Common myeloid progenitor, CD34-positive (primary cell): ENCODE measurements around the gene FRMD8.

Source experiments
- CTCF ChIA-PET: fragments of 350-600 bp; sonication (Branson Sonifier 250); formaldehyde crosslinking; loops from one replicate; lab custom pipeline; 2021; ENCODE audit warnings: antibody characterized with exemption; lab: Charles Lee
- POLR2A ChIA-PET: fragments of 350-600 bp; sonication (Branson Sonifier 250); formaldehyde crosslinking; loops from one replicate; lab custom pipeline; 2021; ENCODE audit warnings: antibody characterized with exemption; lab: Charles Lee
- DNase-seq, 3 donors: peaks; one replicate each; pipeline versions ENCODE4 v3.0.0 to v3.0.0-alpha.2; 2013
- H3K27ac ChIP-seq, 2 experiments: 1 replicate in 1 of 2; 2 replicates in 1 of 2; pipeline ENCODE4 v1.7.0; 2013; ENCODE audit warnings: inconsistent platforms in 2 of 2, low read length in 2 of 2, mild to moderate bottlenecking in 2 of 2, low read depth in 1 of 2, moderate library complexity in 1 of 2; ENCODE audit not compliant: severe bottlenecking in 2 of 2, insufficient read depth in 1 of 2, poor library complexity in 1 of 2
- H3K27me3 ChIP-seq, 5 experiments: replicated peaks in 2 of 5; 1 replicate in 3 of 5; 2 replicates in 2 of 5; pipeline versions ENCODE4 v1.6.1 to v1.7.0; 2013; ENCODE audit warnings: low read length in 4 of 5, mild to moderate bottlenecking in 2 of 5, moderate library complexity in 2 of 5, inconsistent platforms in 1 of 5; ENCODE audit not compliant: insufficient read depth in 5 of 5, control insufficient read depth in 4 of 5
- H3K36me3 ChIP-seq, 4 experiments: 1 replicate in 2 of 4; 2 replicates in 2 of 4; pipeline versions ENCODE4 v1.6.1 to v1.7.0; 2013; ENCODE audit warnings: low read length in 3 of 4, control low read depth in 1 of 4, mild to moderate bottlenecking in 1 of 4; ENCODE audit not compliant: control insufficient read depth in 4 of 4, insufficient read depth in 4 of 4
- H3K4me1 ChIP-seq, 4 experiments: 1 replicate in 3 of 4; 2 replicates in 1 of 4; pipeline versions ENCODE4 v1.6.1 to v1.7.1; 2013; ENCODE audit warnings: low read length in 3 of 4, mild to moderate bottlenecking in 3 of 4, control low read depth in 1 of 4, inconsistent platforms in 1 of 4, moderate library complexity in 1 of 4; ENCODE audit not compliant: control insufficient read depth in 4 of 4, insufficient read depth in 4 of 4; ENCODE audit errors: control extremely low read depth in 1 of 4
- H3K4me3 ChIP-seq, 7 experiments: 1 replicate in 4 of 7; 2 replicates in 3 of 7; pipeline versions ENCODE4 v1.5.1 to v1.7.0; 2013; ENCODE audit warnings: mild to moderate bottlenecking in 7 of 7, low read length in 6 of 7, moderate library complexity in 6 of 7, inconsistent platforms in 2 of 7, low read depth in 2 of 7, control low read depth in 1 of 7; ENCODE audit not compliant: insufficient read depth in 4 of 7, control insufficient read depth in 1 of 7; ENCODE audit errors: extremely low read depth in 1 of 7
- H3K9me3 ChIP-seq, 5 experiments: 1 replicate in 4 of 5; 2 replicates in 1 of 5; pipeline versions ENCODE4 v1.6.1 to v1.7.1; 2013; ENCODE audit warnings: low read length in 4 of 5, mild to moderate bottlenecking in 2 of 5, inconsistent platforms in 1 of 5, low read depth in 1 of 5, moderate library complexity in 1 of 5; ENCODE audit not compliant: control insufficient read depth in 4 of 5, insufficient read depth in 2 of 5; ENCODE audit errors: control extremely low read depth in 1 of 5
- WGBS: methylation state at CpG from one replicate; pipeline ENCODE4 v1.1.5; 2013; ENCODE audit not compliant: insufficient coverage; 5-methylcytosine and 5-hydroxymethylcytosine counted together

FRMD8 gene

GRCh38 chr11:65382033-65382803, 4.2 kb upstream of the FRMD8 start, which contains the start of gene SLC25A45:
Gene SLC25A45 (minus strand): TSS chr11:65382646. CDS start chr11:65381951, 695 bp downstream.
- ChIA-PET CTCF (interaction anchor here (0.7 to 7.1 kb wide), 7 partner anchors 10 to 127 kb away, joined by 3 to 85 read pairs (median 3); partner anchors contain the start of gene NEAT1), POLR2A (interaction anchor here (0.6 to 5.3 kb wide), 8 partner anchors 34 to 124 kb away, joined by 3 to 51 read pairs (median 6); partner anchors contain the start of genes MALAT1 and NEAT1)
- H3K36me3 ChIP-seq: no peaks in the 10 kb centered on the region
- peak within 1 kb of the TSS; percentile 88 to 93 for H3K27ac ChIP-seq
- no peaks in the 10 kb centered on the region for H3K9me3 ChIP-seq
- no peaks in the 10 kb centered on the region for H3K27me3 ChIP-seq
- H3K4me1 ChIP-seq: peaks cover 2 to 96% (median 87%) of the 10 kb centered on the region in 4 experiments
- 0% methylated on average over 14 of the region's 27 CpGs for WGBS
- H3K4me3 ChIP-seq: peak within 1 kb of the TSS; percentile 39 to 80 (median 62)
- DNase-seq: peak; percentile 95 to 98 (median 97)

GRCh38 chr11:65382804-65383368, 3.6 kb upstream of the FRMD8 start:
- Histone ChIP-seq H3K4me3 (peak overlapping the region; percentile 33 to 80 (median 62)), H3K27me3 (no peaks in the 10 kb centered on the region), H3K27ac (peak overlapping the region; percentile 88 to 93), H3K9me3 (no peaks in the 10 kb centered on the region), H3K36me3 (no peaks in the 10 kb centered on the region), H3K4me1 (peaks cover 3 to 94% (median 85%) of the 10 kb centered on the region in 4 experiments)
- 14% methylated on average over 10 of the region's 12 CpGs for WGBS
- CTCF ChIA-PET: interaction anchor here (0.8 to 7.1 kb wide), 5 partner anchors 11 to 83 kb away, joined by 3 to 85 read pairs (median 3); partner anchors contain the start of gene NEAT1
- DNase-seq: no peak
- POLR2A ChIA-PET: interaction anchor here (1.1 to 5.3 kb wide), 7 partner anchors 34 to 122 kb away, joined by 4 to 51 read pairs (median 6); partner anchors contain the start of genes MALAT1 and NEAT1

GRCh38 chr11:65383778-65384177, 2.7 kb upstream of the FRMD8 start:
- ChIA-PET POLR2A (interaction anchor here (5.3 kb wide), 1 partner anchor 38 kb away, joined by 51 read pairs; the partner anchor contains the start of gene NEAT1), CTCF (interaction anchor here (0.8 to 7.1 kb wide), 3 partner anchors 34 to 82 kb away, joined by 3 to 85 read pairs (median 3); no protein-coding TSS in a partner anchor)
- no peak overlapping the region for H3K4me3 ChIP-seq
- no peaks in the 10 kb centered on the region for H3K27me3 ChIP-seq
- no peak for DNase-seq
- 96% methylated on average over 4 of the region's 6 CpGs for WGBS
- peaks cover 0 to 7% (median 0%) of the 10 kb centered on the region in 4 experiments for H3K36me3 ChIP-seq
- H3K9me3 ChIP-seq: no peaks in the 10 kb centered on the region
- peaks cover 3 to 93% (median 85%) of the 10 kb centered on the region in 4 experiments for H3K4me1 ChIP-seq
- peak overlapping the region in 1 of 2 experiments; percentile 59 for H3K27ac ChIP-seq

GRCh38 chr11:65384301-65384889, 2.0 kb upstream of the FRMD8 start:
- WGBS: 67% methylated on average over 3 of the region's 8 CpGs
- peaks cover 0 to 12% (median 1%) of the 10 kb centered on the region in 4 experiments for H3K36me3 ChIP-seq
- peak overlapping the region in 1 of 7 experiments; percentile 2 for H3K4me3 ChIP-seq
- H3K27me3 ChIP-seq: no peaks in the 10 kb centered on the region
- H3K4me1 ChIP-seq: peaks cover 3 to 93% (median 87%) of the 10 kb centered on the region in 4 experiments
- ChIA-PET POLR2A (interaction anchor here (1.1 to 5.3 kb wide), 2 partner anchors 37 to 43 kb away, joined by 5 to 51 read pairs; partner anchors contain the start of gene NEAT1), CTCF (interaction anchor here (1.0 to 7.1 kb wide), 5 partner anchors 9 to 37 kb away, joined by 3 to 85 read pairs (median 3); no protein-coding TSS in a partner anchor)
- H3K27ac ChIP-seq: peak overlapping the region; percentile 51 to 59
- no peaks in the 10 kb centered on the region for H3K9me3 ChIP-seq
- DNase-seq: peak in 2 of 3 donors; percentile 32 to 38

- 95% methylated on average over 4 of the region's 4 CpGs for WGBS
- Histone ChIP-seq H3K4me3 (no peak overlapping the region), H3K36me3 (peaks cover 0 to 33% (median 21%) of the 10 kb centered on the region in 4 experiments), H3K9me3 (no peaks in the 10 kb centered on the region), H3K4me1 (peaks cover 3 to 61% (median 59%) of the 10 kb centered on the region in 4 experiments), H3K27me3 (no peaks in the 10 kb centered on the region), H3K27ac (peak overlapping the region; percentile 8 to 29)
- ChIA-PET POLR2A (interaction anchor here (1.4 kb wide), 1 partner anchor 26 kb away, joined by 4 read pairs; no protein-coding TSS in a partner anchor), CTCF (interaction anchor here (1.0 to 2.8 kb wide), 8 partner anchors 10 to 118 kb away, joined by 3 to 24 read pairs (median 5); no protein-coding TSS in a partner anchor)
- no peak for DNase-seq
Measured at GRCh38 chr11:65388731-65389130, 2.3 kb downstream of the FRMD8 start.

- H3K4me3 ChIP-seq: no peak overlapping the region
- H3K27ac ChIP-seq: peak overlapping the region; percentile 8 to 29
- H3K4me1 ChIP-seq: peaks cover 3 to 54% (median 52%) of the 10 kb centered on the region in 4 experiments
- DNase-seq: peak in 2 of 3 donors; percentile 34 to 50
- H3K9me3 ChIP-seq: no peaks in the 10 kb centered on the region
- no peaks in the 10 kb centered on the region for H3K27me3 ChIP-seq
- ChIA-PET POLR2A (interaction anchor here (1.1 to 1.4 kb wide), 2 partner anchors 26 to 28 kb away, joined by 3 to 4 read pairs; no protein-coding TSS in a partner anchor), CTCF (interaction anchor here (0.5 to 1.9 kb wide), 4 partner anchors 11 to 545 kb away, joined by 3 to 5 read pairs (median 5); no protein-coding TSS in a partner anchor)
- peaks cover 0 to 40% (median 26%) of the 10 kb centered on the region in 4 experiments for H3K36me3 ChIP-seq
- WGBS: 98% methylated on average over 19 of the region's 20 CpGs
Measured at GRCh38 chr11:65389294-65389980, 3.0 kb downstream of the FRMD8 start.
